ENCODE measurements around the gene AKT1S1.

The AKT1S1 gene

GRCh38 chr19:49852631-49853126 is 24.5 kb downstream of the AKT1S1 start:
- DNase-seq = peak; percentile 23

- DNase-seq = no peak
Observed at GRCh38 chr19:49851456-49852259, 25.5 kb downstream of the AKT1S1 start.

- DNase-seq = peak; percentile 94
Observed at GRCh38 chr19:49850487-49851342, 26.4 kb downstream of the AKT1S1 start, which contains the start of gene PTOV1. TSS of gene PTOV1 (plus strand) at chr19:49851159.

- no peak for DNase-seq
Observed at GRCh38 chr19:49850221-49850486, 27.0 kb downstream of the AKT1S1 start.

GRCh38 chr19:49849433-49850220 is 27.5 kb downstream of the AKT1S1 start:
- DNase-seq = no peak

- DNase-seq = no peak
Observed at GRCh38 chr19:49848938-49849337, 28.2 kb downstream of the AKT1S1 start.

- peak; percentile 81 for DNase-seq
Observed at GRCh38 chr19:49847731-49848696, 29.1 kb downstream of the AKT1S1 start.

- no peak for DNase-seq
Observed at GRCh38 chr19:49846408-49846807, 30.7 kb downstream of the AKT1S1 start.

GRCh38 chr19:49845414-49845813 is 31.7 kb downstream of the AKT1S1 start:
- peak; percentile 66 for DNase-seq

- no peak for DNase-seq
Observed at GRCh38 chr19:49844138-49845095, 32.7 kb downstream of the AKT1S1 start.

- no peak for DNase-seq
Observed at GRCh38 chr19:49843265-49843664, 33.9 kb downstream of the AKT1S1 start.

GRCh38 chr19:49840736-49841249 is 36.4 kb downstream of the AKT1S1 start:
- no peak for DNase-seq

- no peak for DNase-seq
Observed at GRCh38 chr19:49840321-49840720, 36.8 kb downstream of the AKT1S1 start.

GRCh38 chr19:49839713-49840112 is 37.4 kb downstream of the AKT1S1 start:
- DNase-seq = no peak

- no peak for DNase-seq
Observed at GRCh38 chr19:49838885-49839588, 38.1 kb downstream of the AKT1S1 start.

GRCh38 chr19:49837425-49837824 is 39.7 kb downstream of the AKT1S1 start:
- no peak for DNase-seq

GRCh38 chr19:49837009-49837310 is 40.2 kb downstream of the AKT1S1 start:
- no peak for DNase-seq

- no peak for DNase-seq
Observed at GRCh38 chr19:49836176-49837008, 40.8 kb downstream of the AKT1S1 start.

GRCh38 chr19:49835562-49835961 is 41.6 kb downstream of the AKT1S1 start:
- DNase-seq = no peak
